Adipocyte (in vitro differentiated cells): Measurements from ENCODE around the gene PRLH.

Experiments used
- DNase-seq: peaks from one replicate; pipeline ENCODE4 v3.0.0-alpha.2; 2015; ENCODE audit warnings: low read depth
- H3K27me3 ChIP-seq: replicated peaks from 2 replicates; pipeline ENCODE4 v1.7.0; 2013; ENCODE audit warnings: mild to moderate bottlenecking, low read length, moderate library complexity; ENCODE audit not compliant: control insufficient read depth, insufficient read depth
- H3K36me3 ChIP-seq: 2 replicates; pipeline ENCODE4 v1.7.0; 2013; ENCODE audit warnings: low read length, mild to moderate bottlenecking, moderate library complexity; ENCODE audit not compliant: control insufficient read depth, insufficient read depth, severe bottlenecking
- H3K4me1 ChIP-seq: 2 replicates; pipeline ENCODE4 v1.7.0; 2013; ENCODE audit warnings: mild to moderate bottlenecking, low read length, moderate library complexity; ENCODE audit not compliant: control insufficient read depth, insufficient read depth
- H3K4me3 ChIP-seq: 2 replicates; pipeline ENCODE4 v1.7.0; 2013; ENCODE audit warnings: mild to moderate bottlenecking, low read length, moderate library complexity
- H3K9ac ChIP-seq: 2 replicates; pipeline ENCODE4 v1.7.0; 2013; ENCODE audit warnings: mild to moderate bottlenecking, low read length, moderate library complexity
- H3K9me3 ChIP-seq: 2 replicates; pipeline ENCODE4 v1.7.0; 2013; ENCODE audit warnings: mild to moderate bottlenecking, low read length, moderate library complexity; ENCODE audit not compliant: control insufficient read depth

The PRLH gene

GRCh38 chr2:237568121-237568660 lies 1.8 kb downstream of the PRLH start:
- Histone ChIP-seq H3K4me1 (peaks cover 7% of the 10 kb centered on the region), H3K9ac (no peak overlapping the region), H3K27me3 (peaks cover 29% of the 10 kb centered on the region), H3K9me3 (no peaks in the 10 kb centered on the region), H3K36me3 (no peaks in the 10 kb centered on the region), H3K4me3 (no peak overlapping the region)
- DNase-seq: no peak

- no peak overlapping the region for H3K9ac ChIP-seq
- no peaks in the 10 kb centered on the region for H3K9me3 ChIP-seq
- DNase-seq: no peak
- H3K4me1 ChIP-seq: peaks cover 7% of the 10 kb centered on the region
- peaks cover 22% of the 10 kb centered on the region for H3K27me3 ChIP-seq
- H3K4me3 ChIP-seq: no peak overlapping the region
- no peaks in the 10 kb centered on the region for H3K36me3 ChIP-seq
These were observed 2.7 kb downstream of the PRLH start for GRCh38 chr2:237569041-237569440.

GRCh38 chr2:237569896-237570295 lies 3.5 kb downstream of the PRLH start:
- Histone ChIP-seq H3K27me3 (peaks cover 18% of the 10 kb centered on the region), H3K36me3 (no peaks in the 10 kb centered on the region), H3K4me3 (no peak overlapping the region), H3K9ac (no peak overlapping the region), H3K4me1 (peaks cover 7% of the 10 kb centered on the region), H3K9me3 (no peaks in the 10 kb centered on the region)
- no peak for DNase-seq

- no peaks in the 10 kb centered on the region for H3K36me3 ChIP-seq
- no peak overlapping the region for H3K4me3 ChIP-seq
- no peak for DNase-seq
- H3K27me3 ChIP-seq: peaks cover 18% of the 10 kb centered on the region
- H3K4me1 ChIP-seq: peaks cover 7% of the 10 kb centered on the region
- no peaks in the 10 kb centered on the region for H3K9me3 ChIP-seq
- no peak overlapping the region for H3K9ac ChIP-seq
These were observed 4.5 kb downstream of the PRLH start for GRCh38 chr2:237570776-237571335.

- H3K4me1 ChIP-seq: peaks cover 7% of the 10 kb centered on the region
- no peak overlapping the region for H3K4me3 ChIP-seq
- H3K9me3 ChIP-seq: no peaks in the 10 kb centered on the region
- H3K9ac ChIP-seq: peak overlapping the region; percentile 52
- peaks cover 22% of the 10 kb centered on the region for H3K27me3 ChIP-seq
- no peak for DNase-seq
- no peaks in the 10 kb centered on the region for H3K36me3 ChIP-seq
These were observed 5.2 kb downstream of the PRLH start for GRCh38 chr2:237571551-237571950.

- peaks cover 19% of the 10 kb centered on the region for H3K27me3 ChIP-seq
- H3K4me3 ChIP-seq: peak overlapping the region; percentile 15
- H3K9ac ChIP-seq: peak overlapping the region; percentile 52
- peak; percentile 97 for DNase-seq
- H3K36me3 ChIP-seq: no peaks in the 10 kb centered on the region
- peaks cover 7% of the 10 kb centered on the region for H3K4me1 ChIP-seq
- H3K9me3 ChIP-seq: no peaks in the 10 kb centered on the region
These were observed 5.8 kb downstream of the PRLH start for GRCh38 chr2:237572021-237572741.

GRCh38 chr2:237572742-237573101 lies 6.3 kb downstream of the PRLH start:
- peaks cover 21% of the 10 kb centered on the region for H3K27me3 ChIP-seq
- no peak overlapping the region for H3K4me3 ChIP-seq
- no peaks in the 10 kb centered on the region for H3K36me3 ChIP-seq
- H3K9ac ChIP-seq: peak overlapping the region; percentile 52
- no peak for DNase-seq
- H3K4me1 ChIP-seq: peaks cover 7% of the 10 kb centered on the region
- H3K9me3 ChIP-seq: no peaks in the 10 kb centered on the region

- H3K27me3 ChIP-seq: peaks cover 21% of the 10 kb centered on the region
- H3K36me3 ChIP-seq: no peaks in the 10 kb centered on the region
- H3K4me3 ChIP-seq: no peak overlapping the region
- no peak for DNase-seq
- H3K9me3 ChIP-seq: no peaks in the 10 kb centered on the region
- peaks cover 7% of the 10 kb centered on the region for H3K4me1 ChIP-seq
- H3K9ac ChIP-seq: no peak overlapping the region
These were observed 7.5 kb downstream of the PRLH start for GRCh38 chr2:237573721-237574415.

- Histone ChIP-seq H3K36me3 (no peaks in the 10 kb centered on the region), H3K9me3 (no peaks in the 10 kb centered on the region), H3K9ac (no peak overlapping the region), H3K27me3 (peaks cover 21% of the 10 kb centered on the region), H3K4me3 (no peak overlapping the region), H3K4me1 (peaks cover 7% of the 10 kb centered on the region)
- no peak for DNase-seq
These were observed 8.1 kb downstream of the PRLH start for GRCh38 chr2:237574467-237574866.

GRCh38 chr2:237574894-237575868 lies 8.8 kb downstream of the PRLH start:
- Histone ChIP-seq H3K4me3 (no peak overlapping the region), H3K9me3 (no peaks in the 10 kb centered on the region), H3K4me1 (peaks cover 7% of the 10 kb centered on the region), H3K27me3 (peaks cover 21% of the 10 kb centered on the region), H3K36me3 (no peaks in the 10 kb centered on the region), H3K9ac (no peak overlapping the region)
- DNase-seq: no peak
